Skeletal muscle cell (primary cell): ENCODE results near the gene GATD1.

ENCODE experiments used
- DNase-seq: peaks from one replicate; pipeline ENCODE4 v3.0.0-alpha.2; 2010; ENCODE audit warnings: low read depth
- H3K4me3 ChIP-seq: 2 replicates; pipeline ENCODE4 v1.5.1; 2011; ENCODE audit warnings: low read depth, mild to moderate bottlenecking, control low read depth, low read length, moderate library complexity

Gene GATD1

GRCh38 chr11:777288-778255 lies at the start of gene GATD1:
Gene GATD1, minus strand, starts transcription at chr11:777487. Its CDS starts 25 bp downstream, at chr11:777462.
- DNase-seq = peak; percentile 36
- peak within 1 kb of the TSS; percentile 92 for H3K4me3 ChIP-seq

DNA sequence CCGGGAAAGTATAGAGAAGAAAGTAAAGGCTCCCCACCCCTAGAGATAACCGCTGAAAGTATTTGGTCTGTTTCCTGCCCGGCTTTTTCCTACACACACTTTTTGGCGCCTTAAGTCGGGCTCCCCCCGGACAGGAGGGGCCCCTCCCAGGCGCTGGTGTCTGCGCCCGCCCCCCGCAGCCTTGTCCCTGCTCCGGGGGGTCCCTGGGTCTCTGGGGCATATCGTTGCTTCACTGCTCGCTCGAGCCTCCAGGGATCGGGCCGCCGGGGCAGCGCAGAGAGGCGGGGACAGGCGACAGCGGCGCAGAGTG lies 49.5 kb upstream of the GATD1 start:
- peak overlapping the region; percentile 29 for H3K4me3 ChIP-seq
- no peak for DNase-seq

GRCh38 chr11:826227-826621 lies 48.9 kb upstream of the GATD1 start:
- no peak for DNase-seq
- no peak overlapping the region for H3K4me3 ChIP-seq

DNA sequence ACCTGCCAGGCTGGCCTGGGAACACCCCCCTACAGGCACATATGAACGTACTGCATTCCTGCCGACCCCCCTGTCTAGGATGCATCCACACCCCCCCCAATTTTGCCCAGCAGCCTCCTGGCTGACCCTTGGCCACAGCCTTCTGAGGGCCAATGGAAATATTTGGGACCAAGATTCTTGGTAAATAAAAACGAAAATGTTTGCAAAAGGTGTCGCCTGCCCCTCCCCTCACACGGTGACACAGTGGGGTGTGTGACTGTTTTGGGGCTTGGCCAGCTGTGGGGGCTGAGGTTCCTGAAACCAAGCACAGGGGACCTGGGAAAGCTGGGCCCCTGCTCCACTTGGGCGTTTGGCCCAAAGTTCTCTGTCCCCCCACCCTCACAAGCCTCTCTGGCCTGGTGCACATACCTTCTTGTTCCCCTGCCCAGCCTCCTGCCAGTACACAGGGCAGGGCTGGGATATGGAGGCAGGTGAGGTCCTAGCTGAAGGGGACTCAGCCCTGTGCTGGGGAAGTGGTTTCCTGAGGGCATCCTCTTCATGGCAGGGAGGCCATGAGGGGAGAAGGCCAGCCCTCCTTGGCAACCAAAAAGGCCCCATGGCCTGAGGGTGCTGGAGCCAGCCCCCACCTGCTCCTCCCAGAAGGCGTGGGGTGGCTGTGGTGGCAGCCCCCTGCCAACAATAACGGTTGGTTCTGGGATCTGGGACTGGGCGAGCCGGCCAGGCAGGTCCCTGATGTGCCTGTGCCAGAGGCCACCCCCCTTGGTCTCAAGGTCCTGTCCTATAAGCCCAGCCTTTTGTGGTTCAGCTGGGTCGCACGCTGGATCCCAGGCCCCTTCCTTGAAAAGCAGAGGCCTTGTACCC lies 48.3 kb upstream of the GATD1 start:
- H3K4me3 ChIP-seq = no peak overlapping the region
- no peak for DNase-seq

DNA sequence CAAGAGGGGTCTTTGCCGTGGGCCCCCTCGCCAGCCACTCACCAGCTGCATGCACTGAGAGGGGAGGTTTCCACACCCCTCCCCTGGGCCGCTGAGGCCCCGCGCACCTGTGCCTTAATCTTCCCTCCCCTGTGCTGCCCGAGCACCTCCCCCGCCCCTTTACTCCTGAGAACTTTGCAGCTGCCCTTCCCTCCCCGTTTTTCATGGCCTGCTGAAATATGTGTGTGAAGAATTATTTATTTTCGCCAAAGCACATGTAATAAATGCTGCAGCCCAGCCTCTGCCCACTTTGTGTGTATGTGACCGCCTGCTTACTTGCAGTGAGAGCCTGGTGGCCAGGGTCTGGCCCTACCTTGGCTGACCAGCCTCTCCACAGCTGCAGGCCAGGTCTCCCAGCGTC lies 47.7 kb upstream of the GATD1 start:
- DNase-seq = no peak
- H3K4me3 ChIP-seq = no peak overlapping the region

- DNase-seq = no peak
- H3K4me3 ChIP-seq = no peak overlapping the region
These were observed 47.1 kb upstream of the GATD1 start for GRCh38 chr11:824292-824880.

DNA sequence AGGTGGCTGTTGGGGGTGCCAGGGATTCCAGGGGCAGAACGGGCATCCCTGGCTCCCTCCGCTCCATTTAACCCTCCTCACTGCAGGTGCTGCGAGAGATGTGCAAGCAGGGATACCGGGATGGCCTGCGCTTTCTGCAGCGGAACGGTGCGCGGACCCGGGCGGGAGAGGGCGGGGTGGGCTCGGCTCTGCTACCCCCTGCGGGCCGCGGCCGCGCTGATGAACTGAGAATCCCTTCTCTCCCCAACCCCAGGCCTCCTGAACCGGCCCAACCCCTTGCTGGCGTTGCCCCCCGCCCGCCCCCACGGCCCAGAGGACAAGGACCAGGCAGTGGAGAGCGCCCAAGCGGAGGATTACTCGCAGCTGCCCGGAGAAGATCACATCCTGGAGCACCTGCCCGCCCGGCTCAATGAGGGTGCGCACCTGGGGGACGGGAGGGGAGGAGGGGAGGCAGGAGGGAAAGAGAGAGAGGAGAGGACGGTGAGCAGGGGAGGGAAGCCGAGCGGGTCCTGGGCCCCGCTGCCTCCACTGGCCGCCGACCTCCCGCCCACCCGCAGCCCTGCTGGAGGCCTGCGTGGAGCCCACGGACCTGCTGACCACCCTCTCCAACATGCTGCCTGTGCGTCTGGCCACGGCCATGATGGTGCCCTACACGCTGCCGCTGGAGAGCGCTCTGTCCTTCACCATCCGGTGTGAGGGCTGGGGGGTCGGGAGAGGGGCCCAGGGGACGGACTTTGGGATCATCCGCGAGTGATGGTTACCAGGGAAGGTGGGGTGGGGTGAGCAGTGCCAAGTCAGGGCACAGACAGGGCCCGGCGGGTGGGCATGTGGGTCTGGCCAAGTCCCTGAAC lies 46.4 kb upstream of the GATD1 start:
- DNase-seq = no peak
- H3K4me3 ChIP-seq = no peak overlapping the region

- no peak overlapping the region for H3K4me3 ChIP-seq
- no peak for DNase-seq
These were observed 44.5 kb upstream of the GATD1 start for GRCh38 chr11:821512-822371.

DNA sequence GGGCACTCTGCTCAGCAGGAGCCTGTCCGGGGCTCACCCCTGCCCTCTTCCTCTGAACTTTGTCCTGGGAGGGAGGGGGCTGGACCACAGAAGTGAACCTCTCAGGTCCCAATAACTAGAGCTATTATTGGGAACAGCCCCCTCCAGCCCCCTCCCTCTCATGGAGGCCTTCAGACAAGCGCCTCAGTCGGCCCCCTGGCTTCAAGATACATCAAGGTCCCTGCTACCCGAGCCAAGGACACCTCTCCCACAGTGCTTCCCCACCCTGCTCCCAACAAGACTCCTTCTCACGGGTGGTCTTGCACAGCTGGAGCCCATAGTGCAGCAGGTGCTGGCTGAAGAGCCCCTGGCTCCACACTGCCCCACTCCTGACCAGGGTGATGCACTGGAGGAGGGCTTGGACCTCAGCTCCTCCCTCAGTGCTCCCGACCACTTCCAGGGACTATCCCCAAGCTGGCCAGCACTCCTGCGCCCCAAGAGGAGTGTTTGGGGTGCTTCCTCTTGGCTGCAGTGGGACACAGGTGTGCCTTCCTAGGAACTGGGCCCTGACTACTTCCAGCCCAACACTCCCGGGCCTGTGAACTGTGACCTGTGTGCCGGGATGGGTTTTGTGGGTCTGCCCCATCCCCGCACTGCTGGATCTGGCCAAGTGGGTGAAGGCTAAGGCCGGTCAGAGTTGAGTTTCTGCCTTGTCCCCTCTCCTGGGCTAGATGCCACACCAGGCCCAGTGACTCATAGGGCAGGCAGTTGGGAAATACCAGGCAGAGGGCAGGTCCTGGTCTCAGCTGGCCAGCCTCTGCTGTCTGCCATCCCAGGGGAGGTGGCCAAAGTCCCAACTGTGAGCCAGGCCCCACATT lies 43.6 kb upstream of the GATD1 start:
- DNase-seq = no peak
- peak overlapping the region; percentile 75 for H3K4me3 ChIP-seq

DNA sequence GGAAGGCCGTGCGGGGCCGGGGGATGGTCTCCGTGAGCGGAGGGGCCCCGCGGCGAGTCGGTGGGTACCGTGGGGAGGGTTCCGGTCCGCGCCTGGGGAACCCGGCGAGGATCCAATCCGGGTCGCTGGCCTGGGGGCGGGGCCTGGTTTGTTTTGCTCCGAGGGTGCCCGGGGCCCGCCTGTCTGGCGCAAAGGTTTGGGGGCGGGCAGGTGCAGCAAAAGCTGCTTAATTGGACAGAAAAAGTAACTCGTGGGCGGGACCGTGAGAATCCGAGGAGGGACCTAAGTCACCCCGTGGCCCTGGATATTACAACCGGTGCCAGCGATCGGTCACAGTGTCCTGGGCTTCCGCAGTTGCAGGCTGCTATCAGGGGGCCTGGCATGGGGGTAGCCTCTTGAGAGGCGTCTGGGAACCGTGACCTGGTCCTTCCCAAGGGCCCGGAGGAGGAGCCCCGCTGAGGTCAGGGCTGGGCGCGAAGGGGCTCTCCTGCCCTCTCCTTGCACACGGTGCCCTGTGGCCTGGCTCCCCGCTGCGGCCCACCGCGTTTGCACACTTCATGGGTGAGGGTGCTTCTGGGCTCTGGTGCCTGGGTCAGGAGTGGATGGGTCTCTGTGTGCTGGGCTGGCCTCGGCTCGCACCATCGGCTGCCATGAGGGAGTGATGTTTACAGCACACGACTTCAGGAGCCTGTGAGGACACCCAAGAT lies 42.8 kb upstream of the GATD1 start:
- H3K4me3 ChIP-seq = peak overlapping the region; percentile 75
- DNase-seq = no peak

- DNase-seq = no peak
- peak overlapping the region; percentile 75 for H3K4me3 ChIP-seq
These were observed 42.0 kb upstream of the GATD1 start for GRCh38 chr11:819129-819931.

DNA sequence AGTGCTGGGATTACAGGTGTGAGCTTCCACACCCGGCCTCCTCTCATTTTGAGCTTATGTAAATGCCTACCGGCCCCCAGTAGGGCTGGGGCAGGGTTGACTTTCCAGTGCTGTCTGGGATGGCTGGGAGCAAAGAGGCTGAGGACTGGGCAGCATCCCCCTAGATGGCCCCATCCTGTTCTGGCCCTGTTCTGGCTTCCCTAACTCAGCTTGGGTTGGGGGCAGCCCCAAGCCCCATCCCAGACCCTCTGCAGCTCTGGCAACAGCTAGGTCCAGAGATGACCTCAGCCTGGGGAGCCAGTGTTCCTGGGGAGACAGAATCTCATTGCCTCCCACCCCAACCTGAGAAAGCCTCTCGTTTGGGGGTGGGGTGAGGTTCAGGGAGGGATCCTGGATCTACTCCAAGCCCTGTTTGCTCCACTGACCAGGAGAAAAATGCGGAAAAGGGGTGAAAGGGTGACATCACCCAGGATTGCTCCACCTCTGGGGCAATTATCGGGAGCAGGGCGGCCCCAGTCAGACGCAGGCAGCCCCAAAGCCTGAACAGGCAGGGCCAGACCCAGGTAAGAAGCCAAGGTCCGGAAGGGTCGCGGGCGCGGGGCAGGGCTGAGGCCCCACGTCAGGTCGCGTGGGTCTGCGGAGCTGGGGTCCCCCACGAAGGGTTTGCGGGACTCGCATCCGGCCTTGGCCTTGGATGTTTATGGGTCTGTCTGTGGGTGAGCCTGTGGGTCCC lies 41.3 kb upstream of the GATD1 start, which contains the start of gene PNPLA2:
PNPLA2 (plus strand) TSS at position 519 of the 733 bp plus-strand sequence. CDS start 805 bp downstream, outside the sequence.
- peak within 1 kb of the TSS; percentile 75 for H3K4me3 ChIP-seq
- no peak for DNase-seq

DNA sequence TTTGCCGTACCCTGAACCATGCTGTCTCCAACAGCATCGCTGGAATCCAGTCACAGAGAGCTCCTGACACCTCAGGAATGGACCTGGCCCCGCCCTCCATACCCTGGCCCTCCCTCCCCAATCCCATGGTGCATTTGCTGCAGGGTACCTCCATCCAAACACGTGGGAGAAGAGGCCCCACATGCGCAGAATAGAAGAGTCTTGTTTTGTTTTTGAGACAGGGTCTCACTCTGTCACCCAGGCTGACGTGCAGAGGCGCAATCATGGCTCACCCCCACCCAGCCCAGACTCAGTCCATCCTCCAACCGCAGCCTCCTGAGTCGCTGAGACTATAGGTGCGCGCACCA lies 39.1 kb upstream of the GATD1 start:
- no peak for DNase-seq
- H3K4me3 ChIP-seq = no peak overlapping the region

- no peak overlapping the region for H3K4me3 ChIP-seq
- no peak for DNase-seq
These were observed 38.6 kb upstream of the GATD1 start for GRCh38 chr11:815675-816432.
